Stimulated activated CD4-positive, alpha-beta T cell treated with anti-CD3 and anti-CD28 coated beads, Interleukin-2, amount 100 ng/mL, for 24 hours (primary cell): ENCODE data around the gene GPR62.

ENCODE experiments used
- DNase-seq, 2 donors: peaks; one replicate each; pipeline ENCODE4 v3.0.0-alpha.2; 2020

Gene GPR62

DNA sequence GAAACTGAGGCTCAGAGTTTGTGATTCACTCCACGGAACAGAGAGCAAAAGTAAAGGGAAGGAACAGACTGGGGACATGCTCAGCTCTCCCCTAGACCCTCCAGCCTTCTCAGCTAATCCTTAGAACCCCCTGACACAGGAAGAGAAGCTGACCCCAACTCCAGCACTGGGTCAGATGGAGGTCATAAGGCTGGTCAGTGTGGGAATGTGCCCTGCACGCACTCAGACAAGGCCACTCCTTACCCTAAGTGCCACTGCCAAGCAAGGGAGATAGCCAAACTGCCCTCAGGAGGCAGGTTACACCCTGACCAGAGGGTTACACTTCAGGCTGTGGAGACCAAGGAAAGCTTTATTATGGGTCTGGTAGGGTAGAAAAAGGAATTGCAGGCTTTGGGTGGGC is 39.3 kb downstream of the GPR62 start:
- DNase-seq = no peak

GRCh38 chr3:51995346-51996163 is 40.4 kb downstream of the GPR62 start, which contains the start of gene RPL29:
Gene RPL29, minus strand, starts transcription at chr3:51995895. Its CDS starts 434 bp downstream, at chr3:51995461.
- DNase-seq = peak; percentile 91 to 92

- DNase-seq = no peak
Measured at GRCh38 chr3:51997172-51997571, 42.0 kb downstream of the GPR62 start.

DNA sequence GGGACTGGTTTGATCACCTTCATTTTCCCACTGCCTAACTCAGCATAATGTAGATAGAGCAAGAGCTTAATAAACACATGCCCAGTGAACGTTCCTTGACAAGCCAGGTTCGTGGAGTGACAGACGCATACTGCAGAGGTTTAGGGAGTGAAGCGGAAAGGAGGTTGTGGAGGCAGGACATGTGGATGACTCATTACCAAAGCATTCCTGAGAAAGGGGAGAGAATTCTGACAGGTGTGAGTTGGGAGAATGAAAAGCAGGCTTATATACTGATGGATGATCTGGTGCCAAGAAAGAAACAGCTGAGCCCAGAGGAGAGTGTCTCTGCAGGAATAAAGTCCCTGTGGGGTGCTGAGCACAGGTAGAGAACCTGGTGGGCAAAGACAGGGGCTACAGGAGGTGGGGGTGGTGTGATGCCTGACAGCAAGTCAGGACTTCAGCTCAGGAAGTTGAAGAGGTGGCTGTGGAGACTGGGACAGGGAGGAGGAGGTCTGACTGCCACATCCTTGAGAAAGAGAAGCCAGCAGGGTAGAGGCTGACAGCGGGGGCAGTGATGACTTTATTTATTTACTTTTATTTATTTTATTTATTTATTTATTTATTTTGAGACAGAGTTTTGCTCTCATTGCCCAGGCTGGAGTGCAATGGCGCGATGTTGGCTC is 42.9 kb downstream of the GPR62 start:
- DNase-seq = no peak

DNA sequence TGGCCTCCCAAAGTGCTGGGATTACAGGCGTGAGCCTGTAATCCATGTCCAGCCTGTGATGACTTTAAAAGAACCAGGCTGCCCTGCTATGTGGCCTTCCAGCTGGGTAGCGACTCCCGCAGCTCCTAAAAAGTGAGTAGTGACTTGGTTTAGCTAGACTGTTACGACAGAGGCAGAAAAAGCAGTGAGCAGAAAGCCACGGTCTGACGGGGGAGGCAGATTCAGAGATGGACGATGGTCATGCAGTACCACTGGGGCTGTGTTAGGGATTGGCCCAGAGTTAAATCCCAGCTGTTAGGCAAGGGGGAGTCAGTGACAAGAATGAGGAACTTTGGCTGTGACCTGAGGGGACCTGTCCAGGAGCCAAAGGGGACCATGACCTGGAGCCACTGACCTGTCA is 43.6 kb downstream of the GPR62 start:
- DNase-seq = no peak

GRCh38 chr3:51999846-52000245 is 44.7 kb downstream of the GPR62 start:
- DNase-seq = no peak

- peak; percentile 87 to 88 for DNase-seq
Measured at GRCh38 chr3:52001443-52001974, 46.3 kb downstream of the GPR62 start.

DNA sequence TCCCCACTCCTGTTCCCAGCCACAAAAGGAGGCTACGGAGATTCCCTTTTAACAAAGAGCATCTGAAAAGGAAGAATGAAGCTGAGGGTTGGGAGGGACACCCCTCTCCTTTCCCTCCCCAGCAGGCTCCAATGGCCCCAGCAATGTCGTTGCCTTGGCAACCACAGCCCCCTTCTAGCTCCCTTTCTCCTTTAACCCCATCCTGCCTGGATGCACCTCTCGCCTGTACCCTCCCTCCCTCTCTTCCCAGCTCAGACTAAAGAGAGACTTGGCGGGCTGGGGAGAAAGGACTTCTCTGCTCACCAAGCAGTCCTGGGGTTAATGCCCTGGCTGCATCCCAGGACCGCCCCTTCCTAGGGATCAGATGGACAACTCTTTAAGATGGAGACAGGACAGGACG is 47.6 kb downstream of the GPR62 start:
- no peak for DNase-seq

DNA sequence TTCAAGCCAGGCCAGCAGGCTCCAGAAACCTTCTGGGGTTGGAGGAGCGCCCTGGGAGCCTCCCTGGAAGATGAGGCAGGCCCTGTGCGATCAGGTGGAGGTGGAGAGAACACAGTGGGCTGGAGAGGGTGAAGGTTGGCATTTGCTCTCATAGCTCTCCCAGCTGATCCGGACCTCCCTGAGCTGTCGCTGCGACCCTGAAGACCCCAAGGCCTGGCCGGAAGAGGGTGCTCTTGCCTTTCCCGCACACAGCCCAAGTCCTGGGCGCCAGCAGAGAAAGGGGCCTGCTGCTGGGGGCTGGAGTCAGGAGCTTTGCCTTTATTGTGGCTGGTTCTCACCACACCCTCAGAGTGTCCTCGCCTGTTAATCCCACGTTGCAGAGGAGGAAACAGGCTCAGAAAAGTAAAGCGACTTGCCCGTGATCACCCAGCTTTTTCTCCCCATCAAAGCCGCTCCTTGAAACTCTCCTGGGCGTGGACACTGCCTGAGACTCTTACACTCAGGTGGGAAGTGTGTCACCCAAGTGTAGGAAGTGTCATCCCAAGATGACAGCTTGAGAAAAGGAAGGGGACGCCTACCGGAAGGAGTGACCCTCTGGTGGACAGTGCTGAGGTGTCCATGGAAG is 49.1 kb downstream of the GPR62 start:
- DNase-seq = no peak

DNA sequence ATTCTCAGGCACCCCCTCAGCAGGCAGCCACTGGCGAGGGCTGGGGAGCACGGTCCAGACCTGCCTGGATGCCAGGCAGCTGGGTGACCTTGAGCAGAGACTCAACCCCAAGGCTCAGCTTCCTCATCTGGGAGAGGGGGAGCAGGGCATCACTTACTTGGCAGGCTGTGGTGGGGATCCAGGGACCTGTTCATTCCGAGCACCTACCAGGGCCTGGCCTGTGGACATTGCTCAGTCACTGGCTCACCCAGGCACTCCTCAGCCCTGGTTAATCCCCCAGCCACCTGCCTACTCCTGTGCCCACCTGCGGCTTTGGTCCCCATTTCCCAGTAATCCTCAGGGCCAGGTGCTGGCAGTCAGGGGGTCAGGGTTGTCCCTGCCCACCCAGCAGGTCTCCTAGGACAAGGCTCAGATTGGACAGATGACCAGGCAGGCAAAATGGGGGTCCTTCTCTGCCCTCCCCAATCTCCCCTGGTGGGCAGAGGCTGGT is 49.8 kb downstream of the GPR62 start:
- no peak for DNase-seq

- DNase-seq = peak in 1 of 2 donors; percentile 5
Measured at GRCh38 chr3:52005571-52005986, 50.4 kb downstream of the GPR62 start.

DNA sequence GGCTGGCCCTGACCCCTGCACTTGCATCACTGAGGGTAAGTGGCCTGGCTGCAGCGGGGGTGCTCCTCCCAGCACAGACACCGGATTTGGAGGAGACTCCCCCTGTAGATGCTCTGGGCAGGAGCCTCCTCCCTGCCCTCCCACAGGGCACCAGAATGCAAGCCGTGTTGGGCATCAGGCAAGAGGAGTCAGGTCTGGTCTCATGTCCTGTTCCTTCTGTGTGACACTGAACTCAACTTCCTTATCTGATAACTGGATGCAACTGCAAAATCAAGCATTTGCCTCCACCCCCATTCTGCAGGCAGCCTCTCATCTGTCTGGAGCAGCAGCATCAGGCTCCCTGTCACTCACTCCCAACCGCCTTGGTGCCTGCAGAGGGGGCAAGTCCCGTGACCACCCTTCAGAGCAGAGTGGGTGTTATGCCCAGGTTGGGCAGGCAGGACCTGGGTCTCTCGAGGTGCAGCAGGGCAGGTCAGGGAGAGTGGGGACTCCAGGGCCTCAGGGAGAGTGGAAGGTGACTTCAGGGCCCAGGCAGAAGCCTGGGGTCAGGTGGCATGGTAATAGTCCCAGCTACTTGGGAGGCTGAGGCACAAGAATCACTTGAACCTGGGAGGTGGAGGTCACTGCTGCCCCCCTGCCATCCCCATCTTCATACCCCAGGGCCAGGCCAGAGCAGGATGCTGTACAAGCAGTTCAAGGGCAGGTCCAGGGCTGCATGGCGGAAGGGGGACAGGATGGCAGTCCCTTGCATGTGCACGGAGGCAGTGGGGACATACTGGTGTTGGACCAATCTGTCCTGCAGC is 51.0 kb downstream of the GPR62 start:
- no peak for DNase-seq

GRCh38 chr3:52006820-52007133 is 51.6 kb downstream of the GPR62 start:
- no peak for DNase-seq
